ENCODE measurements around the gene CDK14.
"Not testable (repeated sequence)": the region's sequence is repeated elsewhere in the genome, so short reads cannot be mapped to it uniquely, and the experiment has no call there.

CDK14 gene

DNA sequence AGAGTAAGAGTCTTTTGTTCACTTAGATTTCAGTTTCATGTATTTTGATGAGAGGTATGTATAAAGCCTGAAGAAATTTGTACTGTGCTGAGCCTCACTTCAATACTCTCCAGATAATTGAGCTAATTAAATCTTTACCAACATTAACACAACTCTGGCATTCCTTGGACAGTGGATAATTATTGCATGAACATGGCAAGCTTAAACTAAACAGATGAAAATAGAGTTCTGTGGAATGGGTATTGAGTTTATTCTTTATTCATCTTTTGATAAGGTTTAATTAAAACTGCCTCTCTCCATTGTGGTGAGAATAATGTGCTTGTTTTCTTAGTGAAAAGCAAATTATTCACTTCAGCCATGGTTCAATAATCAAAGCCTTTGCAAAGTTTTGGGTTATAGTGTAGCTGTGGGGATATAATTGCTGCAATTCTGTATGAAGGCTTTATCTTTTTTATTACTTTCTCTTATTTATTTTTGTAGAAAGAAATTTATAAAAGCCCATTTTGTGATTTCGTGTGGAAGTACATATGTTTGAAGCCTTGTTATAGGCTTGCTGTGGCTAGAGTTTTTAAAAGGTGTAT, 541.8 kb downstream of the CDK14 start:
- no peak for DNase-seq

DNA sequence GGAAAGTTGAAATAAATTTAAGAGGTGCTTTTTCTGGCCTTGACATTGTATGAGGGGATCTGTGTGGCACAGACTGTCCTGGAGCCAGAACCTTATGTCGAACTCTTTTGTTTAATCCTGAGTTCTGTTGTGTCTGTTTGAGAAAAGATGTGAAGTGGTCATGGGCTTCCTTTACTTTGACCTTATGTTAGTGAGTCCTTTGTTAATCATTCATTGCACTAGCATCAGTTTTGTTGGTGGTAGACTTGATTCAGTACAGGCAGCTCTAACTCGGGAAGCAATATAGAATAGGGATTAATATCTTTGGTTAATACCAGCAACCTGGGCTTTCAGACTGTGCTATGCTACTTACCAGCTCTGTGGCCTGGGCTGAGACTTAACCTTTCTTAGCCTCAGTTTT, 544.2 kb downstream of the CDK14 start:
- no peak for DNase-seq

DNA sequence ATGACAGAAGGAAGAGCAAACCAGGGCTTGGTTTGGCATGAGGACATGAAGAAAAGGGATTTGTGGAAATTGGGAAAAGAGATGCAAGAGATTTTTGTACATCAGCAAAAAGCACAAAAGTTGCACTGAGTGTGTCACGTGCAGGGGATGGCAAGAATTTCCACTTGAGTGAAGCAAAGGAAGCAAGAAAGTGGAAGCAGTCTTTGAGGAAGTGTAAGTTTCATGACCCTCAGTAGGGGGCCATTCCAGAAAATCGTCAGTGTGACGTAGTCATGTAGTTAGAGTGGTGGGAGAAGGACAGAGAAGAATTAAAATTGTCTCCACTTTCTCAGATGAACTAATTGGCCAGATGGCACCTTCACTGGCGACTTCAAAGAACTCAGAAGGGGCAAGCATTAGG, 544.9 kb downstream of the CDK14 start:
- DNase-seq, result no peak

DNA sequence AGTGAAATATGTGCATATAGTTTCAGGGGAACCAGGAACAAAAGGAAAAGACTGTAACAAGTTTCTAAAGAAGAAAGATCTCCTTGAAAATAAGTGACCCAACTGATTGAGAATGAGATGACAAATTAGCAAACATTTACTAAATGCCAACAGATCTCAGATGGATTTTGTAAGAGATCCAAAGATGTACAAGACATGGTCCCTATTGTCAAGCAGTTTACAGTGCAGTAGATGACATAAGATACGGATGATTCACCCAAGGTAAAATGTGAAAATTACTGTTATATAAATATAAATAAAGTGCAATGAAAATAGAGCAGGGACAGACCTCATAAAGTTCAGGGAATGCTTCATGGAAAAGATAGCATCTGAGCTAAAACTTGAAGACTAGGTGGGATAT, 546.6 kb downstream of the CDK14 start:
- no peak for DNase-seq

DNA sequence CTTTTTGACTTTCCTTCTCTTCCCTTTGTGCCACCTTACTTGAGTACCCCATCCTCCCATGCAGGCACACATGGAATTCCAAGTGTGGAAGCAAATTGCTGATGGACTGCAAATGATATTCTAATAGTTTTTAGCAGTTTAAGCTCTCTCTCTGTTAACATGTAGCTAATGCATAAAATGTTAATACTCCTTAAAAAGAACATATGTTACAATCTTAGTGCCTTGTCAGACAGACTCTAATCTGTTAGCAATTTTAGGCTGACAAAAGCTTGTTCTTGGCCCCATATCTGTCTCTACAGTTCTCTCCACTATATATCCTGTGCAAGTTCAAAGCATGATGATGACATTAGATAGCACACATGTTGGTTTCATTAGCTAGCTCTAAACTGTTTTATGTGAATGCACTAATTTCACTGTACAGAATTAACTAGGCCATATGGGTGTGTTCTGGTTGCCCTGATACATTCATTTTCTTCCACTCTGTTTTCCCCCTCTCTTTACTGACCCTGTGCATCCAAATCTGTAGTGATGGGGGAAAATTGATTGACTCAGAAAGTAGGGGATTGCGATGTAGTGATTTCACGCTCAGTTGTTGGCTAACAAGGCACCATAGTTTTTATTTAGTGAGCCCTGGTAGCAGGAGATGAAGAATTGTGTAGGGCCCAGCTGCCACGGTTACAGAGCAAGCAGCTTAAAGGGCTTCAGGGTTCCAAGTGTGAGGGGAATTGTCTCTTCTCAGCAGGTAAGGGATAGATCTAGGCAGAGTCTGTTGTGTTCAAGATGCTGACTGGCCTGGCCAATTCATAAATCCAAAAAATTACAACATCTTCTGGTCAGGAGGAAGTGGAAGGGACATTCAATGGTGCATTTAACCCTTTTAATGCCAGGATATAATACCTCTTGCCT, 553.5 kb downstream of the CDK14 start:
- no peak for DNase-seq

DNA sequence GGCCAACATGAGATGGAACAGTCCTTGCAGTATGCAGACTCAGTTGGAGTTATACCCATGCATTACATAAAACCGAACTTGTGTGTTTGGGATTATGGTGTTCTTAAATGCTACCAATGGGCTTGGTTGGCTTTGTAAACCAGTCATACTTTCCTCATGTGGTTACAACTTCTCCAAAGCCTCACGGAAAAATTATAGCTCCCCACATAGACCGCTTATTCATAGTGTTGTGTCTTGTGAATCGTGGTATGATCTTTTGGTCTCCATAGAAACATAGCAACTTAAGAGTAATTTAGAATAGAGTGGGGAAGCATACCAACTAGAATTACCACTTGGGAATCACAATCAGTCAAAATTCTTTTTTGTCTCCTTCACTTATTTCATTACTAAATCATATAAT, 555.8 kb downstream of the CDK14 start:
- DNase-seq, result no peak

DNA sequence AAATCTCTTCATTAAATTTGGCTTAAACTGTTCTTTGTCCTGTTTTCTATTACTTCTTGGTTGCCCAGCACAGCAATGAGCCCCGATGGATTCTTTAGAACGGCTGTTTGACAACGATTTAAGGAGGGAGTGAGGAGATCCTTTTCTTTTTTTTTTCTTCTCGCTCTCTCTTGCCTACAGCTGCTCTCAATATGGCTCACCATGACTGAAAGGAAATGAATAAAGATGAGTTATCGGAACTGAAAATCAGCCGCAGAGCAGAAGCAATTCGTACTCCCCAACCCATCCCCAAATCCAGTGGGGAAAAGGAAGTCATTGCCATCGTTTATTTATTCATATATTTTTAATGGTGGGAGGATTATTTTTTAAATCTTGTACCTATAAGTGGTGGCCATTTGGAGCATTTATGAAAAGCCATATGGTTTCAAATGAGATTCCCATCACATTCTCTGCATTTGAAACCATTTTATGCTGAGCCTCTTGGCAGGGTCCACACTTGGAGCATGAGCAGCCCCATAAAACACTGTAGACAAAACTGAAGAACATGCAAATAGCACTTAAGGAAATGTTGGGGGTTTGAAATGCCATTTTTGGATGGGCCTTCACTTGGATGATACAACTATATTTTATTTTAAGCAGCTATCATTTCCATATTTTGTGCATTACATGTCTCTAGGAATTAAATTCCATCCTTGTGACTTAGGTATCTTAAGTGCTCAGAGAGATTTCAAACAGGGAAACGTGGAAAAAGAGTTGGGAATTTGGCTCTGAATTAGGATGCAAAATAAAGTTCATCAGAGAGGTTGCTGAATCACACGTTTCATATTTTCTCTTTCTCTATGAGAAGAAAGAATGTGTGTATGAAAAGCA, 560.4 kb downstream of the CDK14 start:
- no peak for DNase-seq

DNA sequence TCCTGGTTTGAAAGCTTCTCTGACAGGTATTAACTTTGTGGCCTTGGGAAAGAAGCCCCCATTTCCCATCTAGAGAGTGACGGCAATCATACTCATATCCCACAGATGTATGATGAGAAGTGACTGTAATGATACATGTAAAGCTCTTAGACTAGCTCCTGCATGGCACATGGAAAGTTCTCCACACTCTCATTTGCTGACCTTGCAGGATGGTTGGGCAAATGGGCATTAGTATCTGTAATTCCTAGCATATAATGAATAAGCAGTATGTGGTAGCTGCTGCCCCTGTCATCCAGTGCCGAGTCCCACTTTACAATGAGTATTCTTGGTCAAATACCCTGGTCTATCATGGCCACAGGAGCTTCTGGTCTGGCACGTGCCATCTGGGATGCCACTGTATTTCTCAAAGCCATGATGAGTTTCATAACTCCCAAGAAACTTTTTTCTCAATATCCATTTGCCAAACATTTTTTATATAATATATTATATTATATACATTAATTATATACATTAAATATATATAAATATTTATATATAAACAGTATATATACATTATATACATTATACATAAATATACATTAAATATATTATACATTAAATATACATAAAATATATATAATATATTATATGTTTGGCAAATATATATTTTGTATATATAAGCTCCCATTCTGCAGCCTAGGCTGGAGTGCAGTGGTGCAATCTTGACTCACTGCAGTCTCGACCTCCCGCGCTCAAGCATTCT, 561.6 kb downstream of the CDK14 start:
- DNase-seq, result no peak

DNA sequence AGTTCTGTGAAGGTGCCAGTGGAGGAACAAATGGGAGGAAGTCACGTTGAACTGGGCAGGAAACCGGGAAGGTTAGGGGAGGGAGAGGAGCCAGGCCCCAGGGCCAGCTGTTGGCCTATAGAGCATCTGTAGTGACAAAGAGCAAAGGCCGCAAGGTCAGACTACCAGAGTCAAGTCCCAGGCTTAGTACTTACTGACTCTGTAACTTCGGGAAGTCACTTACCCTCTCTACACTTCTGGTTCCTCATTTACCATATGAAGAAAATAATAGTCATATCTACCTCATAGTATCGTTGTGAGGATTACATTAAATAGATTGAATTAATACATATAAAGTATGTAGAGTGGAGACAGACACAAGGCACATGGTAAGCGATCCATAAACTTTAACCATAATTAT, 566.3 kb downstream of the CDK14 start:
- DNase-seq, result no peak

DNA sequence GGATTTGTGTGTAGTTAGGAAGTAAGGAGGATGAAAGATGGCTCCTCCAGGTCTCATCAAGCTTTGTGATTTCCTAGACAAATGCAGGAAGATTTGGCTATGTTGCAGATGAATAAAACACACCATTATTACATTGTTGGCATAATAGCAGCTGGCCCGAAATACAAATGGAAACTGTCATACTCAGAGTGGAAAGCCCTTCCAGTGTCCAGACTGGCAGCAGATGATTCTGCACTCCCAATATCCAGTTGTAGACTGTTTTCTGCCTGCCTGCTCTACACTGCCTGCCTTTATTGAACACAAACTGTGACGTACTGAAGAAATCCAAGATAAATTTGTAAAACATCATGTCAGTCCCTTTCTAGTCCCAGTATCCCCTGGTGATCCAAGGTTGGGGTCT, 568.4 kb downstream of the CDK14 start:
- DNase-seq, result no peak

DNA sequence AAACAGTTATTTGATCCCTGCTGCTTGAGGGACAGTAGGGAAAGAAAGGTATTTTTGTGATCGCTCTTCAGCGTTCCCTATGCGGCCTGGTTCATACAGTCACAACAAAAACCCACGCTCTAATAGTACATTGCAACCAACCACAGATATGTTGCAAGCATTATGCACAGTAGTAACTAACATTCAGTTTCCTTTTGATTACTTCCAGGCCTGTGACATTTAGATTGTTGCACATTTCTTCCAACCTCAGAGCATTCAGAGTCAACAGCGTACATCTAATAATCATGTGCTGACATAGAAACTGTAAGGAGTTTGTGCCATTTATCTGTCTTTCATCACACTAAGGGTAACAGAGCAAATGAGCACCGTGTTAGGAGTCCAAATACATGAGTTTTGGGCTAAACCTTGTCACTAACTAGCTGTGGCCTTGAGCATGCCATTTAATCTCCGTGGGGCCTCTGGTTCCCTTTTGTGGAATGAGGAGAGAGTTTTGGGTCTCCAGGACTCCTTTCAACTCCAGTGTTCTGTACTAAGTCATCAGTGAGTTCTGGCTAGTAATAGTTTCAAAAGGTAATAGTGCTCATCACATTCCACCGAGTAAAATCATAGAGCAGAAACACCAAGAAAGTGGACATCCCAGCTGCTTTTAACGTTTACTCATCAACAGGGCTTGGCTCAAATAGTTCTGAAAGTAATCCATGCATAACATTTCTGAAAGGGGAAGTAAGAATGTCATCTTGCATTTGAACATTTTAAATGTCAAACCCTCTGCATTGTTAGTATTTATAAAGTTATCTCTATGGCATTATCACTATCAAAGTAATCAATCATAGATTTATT, 569.1 kb downstream of the CDK14 start:
- no peak for DNase-seq

DNA sequence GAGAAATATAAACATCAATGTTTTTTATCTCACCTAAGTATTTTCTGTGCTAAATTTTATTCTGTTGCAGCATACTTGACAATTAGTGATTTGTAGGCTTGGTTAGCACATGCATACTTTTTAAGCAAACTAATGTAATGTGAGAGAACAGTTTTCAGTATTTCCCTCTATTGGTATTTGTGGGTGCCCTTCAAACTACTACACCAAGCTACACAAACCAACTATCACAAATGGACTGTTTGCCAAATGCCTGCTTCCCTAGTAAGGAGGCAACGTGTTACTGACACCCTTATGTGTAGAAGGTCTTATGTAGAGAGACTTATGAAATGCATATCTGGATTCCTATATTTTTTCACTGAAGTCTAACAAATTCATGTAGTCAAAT, 569.7 kb downstream of the CDK14 start:
- DNase-seq, result no peak

DNA sequence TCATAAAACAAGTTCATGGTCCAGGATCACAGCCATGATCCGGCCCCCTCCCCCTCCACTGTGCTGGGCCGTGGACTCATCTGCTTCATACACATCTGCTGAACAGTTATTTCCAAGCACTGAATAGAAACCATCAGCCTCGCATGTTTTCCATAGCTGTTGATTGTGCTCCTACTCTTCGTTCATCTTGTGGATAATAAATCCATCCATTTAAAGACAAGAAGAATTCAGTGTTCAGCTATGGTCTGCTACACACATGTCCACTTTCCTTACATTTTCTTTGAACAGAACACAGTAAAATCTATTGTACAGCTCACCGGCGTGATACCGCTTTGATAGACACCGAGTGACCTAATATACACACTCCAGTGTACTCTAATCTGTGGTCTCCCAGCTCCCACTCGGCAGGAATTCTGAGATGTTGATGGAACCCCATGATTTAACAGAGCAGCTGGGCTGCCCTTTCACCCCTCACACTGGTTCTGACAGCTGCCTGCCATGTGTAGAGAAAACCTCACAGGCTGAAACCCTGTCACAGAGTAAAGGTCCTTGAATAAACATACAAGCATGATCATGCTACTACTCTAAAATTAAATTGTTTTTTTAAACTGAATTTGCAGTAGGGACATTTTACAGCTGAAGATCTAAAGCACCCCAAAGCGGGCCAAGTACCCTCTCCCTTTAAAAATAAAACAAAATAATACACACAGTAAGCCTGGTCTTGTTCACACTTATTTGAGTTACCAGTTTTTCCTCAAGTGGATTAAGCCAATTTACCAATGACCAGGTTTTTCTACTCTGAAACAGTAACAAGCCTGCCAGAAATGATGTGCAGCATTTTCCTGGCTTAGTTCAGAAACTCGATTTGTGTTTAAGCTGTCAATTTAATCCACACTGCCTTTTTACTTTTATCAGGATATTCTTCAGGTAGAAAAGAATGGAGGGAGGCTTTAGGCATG, 573.0 kb downstream of the CDK14 start:
- no peak for DNase-seq

DNA sequence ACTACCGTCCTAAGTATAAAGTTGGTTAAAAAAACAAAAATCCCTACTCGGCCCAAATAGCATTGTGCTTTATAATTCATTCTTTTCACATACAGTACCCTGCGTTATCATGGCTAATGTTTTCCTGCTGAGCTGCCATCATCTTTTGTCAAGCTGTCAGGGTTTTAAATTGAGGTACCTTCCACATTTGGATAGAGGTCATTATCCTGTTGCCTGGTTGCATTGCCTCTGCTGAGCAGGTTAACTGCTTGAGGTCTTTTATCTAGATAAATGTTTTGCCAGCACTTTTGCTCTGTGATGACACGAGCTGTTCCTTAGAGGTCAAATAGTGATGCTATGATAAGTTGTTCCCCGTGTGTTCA, 573.7 kb downstream of the CDK14 start:
- DNase-seq, result no peak

DNA sequence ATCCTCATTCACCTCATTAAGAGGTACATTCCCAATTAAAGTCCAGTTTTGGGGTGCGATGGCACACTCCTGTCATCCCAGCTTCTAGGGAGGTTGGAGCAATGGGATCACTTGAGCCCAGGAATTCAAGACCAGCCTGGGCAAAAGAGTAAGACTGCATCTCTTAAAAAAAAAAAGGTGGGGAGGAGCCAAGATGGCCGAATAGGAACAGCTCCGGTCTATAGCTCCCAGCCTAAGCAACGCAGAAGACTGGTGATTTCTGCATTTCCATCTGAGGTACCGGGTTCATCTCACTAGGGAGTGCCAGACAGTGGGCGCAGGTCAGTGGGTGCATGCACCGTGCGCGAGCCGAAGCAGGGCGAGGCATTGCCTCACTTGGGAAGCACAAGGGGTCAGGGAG, 577.1 kb downstream of the CDK14 start:
- DNase-seq, result not testable (repeated sequence)

DNA sequence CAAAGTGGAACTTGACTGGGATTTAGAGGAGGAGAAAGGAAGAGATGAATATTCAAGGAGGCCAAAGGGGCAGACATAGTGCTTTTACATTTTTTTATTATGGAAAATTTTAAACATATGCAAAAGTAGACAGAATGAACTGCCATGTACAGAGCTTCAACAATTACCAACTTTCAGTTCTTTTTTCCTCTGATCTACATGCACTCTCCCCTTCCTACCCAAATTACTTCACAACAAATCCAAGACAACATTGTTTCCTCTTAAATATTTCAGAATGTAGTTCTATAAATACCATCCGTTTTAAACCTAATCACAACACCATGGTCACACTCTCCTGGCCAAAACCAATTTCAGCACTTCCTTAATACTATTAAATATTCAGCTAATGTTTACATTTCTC, 584.6 kb downstream of the CDK14 start:
- DNase-seq, result no peak

DNA sequence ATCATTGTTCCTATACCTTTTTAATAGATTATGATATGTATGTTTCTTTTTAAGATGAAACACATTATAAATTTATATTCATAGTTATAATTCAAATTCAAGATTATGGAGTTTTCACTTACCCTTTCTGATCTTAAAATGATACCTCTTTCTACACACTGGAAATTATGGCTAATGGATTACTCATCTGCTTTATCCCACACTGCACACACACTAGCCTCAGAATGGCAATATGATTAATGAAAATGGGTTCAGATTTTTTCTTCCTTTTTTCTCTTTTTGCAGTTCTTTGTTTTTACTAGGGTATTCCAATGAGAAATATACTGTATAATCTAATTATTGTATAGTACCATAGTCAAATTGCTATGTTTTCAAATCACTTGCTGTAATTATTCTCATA, 585.8 kb downstream of the CDK14 start:
- no peak for DNase-seq

DNA sequence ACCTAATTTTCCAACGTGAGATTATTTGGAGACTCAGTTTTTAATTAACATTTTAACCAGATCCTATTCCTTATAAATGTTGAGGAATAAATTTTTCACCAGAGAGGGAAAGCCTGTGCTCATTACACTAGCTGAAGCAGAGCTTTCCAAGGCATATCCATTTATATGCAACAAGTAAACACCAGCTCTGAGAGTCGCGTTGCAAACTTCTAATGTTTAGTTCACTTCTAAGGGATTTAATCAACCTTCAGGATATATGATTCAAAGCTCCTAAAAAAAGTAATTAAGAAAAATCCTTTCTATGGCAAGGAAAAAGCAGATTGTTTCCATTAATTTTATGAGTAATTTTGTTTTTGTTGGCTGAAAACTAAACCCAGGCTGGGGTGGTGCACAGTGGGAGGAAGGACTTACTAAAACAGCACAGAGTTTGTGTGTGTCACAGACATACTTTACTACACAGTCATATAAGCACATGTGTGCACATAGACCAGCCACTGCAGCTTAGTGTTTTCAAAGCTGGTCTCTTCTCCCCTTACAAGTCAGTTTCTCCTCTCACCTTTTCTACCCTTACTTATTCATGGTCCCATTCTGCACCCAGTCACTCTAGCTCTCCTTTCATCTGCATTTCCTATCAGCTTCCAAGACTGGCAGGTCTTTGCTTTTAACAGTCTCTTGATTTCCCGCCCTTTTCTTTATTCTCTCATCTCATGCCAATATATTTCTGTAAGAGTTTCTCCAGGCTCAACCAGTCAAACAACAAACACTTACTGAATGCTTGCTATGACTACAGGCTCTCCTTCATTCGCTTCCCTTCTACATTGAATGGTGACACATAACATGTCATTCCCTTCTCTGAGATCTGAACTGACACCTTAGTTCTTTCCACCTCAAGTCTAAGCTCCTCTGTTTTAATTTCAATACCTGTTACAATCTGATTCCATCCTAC, 587.0 kb downstream of the CDK14 start:
- DNase-seq, result no peak

DNA sequence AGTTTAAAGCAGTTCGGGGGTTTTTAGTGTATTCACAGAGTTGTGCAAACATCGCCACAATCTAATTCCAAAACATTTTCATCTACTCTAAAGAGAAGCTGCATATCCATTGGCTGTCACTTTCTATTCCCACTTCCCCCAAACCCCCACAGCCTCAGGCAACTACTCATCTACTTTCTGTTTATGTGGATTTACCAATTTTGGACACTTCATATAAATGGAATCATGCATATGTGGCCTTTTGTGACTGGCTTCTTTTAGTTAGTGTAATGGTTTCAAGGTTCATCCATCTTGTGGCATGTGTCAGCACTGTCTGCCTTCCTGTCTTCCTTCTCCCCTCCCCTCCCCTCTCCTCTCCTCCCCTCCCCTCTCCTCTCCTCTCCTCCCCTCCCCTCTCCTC, 589.6 kb downstream of the CDK14 start:
- no peak for DNase-seq

DNA sequence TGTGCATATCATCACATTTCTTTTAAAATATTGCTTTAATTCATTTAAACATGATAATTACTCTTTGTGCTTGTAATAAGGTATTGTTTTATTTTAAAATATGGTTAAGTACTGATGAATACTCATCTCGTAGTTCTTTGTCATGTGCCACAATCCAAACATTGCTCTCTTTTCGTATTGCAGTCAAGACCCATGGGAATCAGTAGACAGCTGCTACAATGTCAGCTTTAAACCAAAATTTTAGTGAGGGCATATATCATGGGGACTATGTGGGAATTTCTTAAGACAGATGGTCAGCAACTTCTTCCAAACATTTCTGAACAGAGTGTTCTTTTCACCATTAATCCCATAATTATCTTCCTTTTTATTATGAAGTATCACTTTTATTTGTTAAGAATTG, 590.9 kb downstream of the CDK14 start:
- no peak for DNase-seq
